Uterus (tissue), 2 donors: ENCODE measurements around the gene NXF1.

ENCODE experiments used
- CTCF ChIP-seq, 4 experiments: fragments of 200-600 bp in 2 of 4; fragments of 450-650 bp in 2 of 4; sonication (generic) in 2 of 4; IDR thresholded peaks; one replicate each; pipeline ENCODE4 v1.5.1; 2016 to 2019; ENCODE audit warnings: antibody characterized with exemption in 4 of 4, mild to moderate bottlenecking in 2 of 4, moderate library complexity in 1 of 4
- POLR2A ChIP-seq, 2 donors: fragments of 450-650 bp; IDR thresholded peaks; one replicate each; pipeline ENCODE4 v1.6.1; 2016; ENCODE audit warnings: antibody characterized with exemption in 2 of 2, mild to moderate bottlenecking in 1 of 2, moderate library complexity in 1 of 2

DNA sequence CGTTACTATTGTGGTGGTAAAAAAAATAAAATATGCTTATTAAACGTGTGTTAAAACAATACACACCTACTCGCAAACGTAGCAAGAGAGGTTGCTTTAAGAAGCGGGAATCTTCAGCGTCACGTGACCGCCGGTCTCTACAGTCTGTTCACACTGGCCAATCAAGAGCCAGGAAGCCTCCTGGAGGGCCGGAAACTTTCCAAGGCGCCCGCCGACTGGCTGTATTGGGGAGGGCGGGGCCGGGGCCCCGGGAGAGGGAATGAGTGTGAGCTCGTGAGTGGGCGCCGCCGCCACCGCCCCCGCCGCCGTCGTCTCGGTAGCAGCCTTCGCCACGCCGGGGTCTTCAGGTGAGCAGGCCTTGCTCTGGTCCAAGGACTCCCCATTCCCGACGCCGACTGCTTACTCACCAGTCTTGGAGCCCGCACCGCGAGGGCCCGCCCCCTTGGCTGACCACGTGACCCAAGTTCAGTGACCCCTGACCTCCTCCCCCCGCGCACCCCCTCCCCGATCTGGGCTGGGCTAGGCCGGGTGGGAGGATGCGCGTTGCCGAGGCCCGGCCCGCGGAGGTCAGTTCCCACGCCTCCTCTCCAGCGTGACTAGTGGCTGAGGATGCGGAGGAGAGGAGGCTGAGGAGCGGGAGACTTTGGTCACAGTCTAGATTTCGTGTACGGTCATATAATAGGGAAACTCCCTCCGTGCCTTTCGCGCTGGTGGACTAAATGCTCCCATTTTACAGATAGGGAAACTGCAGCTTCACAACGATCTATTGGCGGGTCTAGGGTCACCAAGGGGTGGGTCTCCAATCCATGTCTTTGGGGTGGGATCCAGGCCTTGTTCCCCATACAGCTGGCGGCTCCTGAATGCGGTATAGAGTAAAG lies 33.9 kb downstream of the NXF1 start, which contains the start of gene TAF6L:
- TF ChIP-seq CTCF (IDR thresholded peaks at IDR 0.05): no peak
- peak in 1 of 2 donors; percentile 54 for TF ChIP-seq POLR2A (IDR thresholded peaks at IDR 0.05)
